GM18526 (cell line): ENCODE data around the gene CHD6.

Experiments used
- POLR2A ChIP-seq: IDR thresholded peaks from 3 replicates; pipeline ENCODE4 v1.6.1; 2011; ENCODE audit not compliant: insufficient read length; ENCODE audit errors: extremely low read depth

Gene CHD6

GRCh38 chr20:41425180-41425884, 192.8 kb downstream of the CHD6 start:
- TF ChIP-seq POLR2A, result no peak

GRCh38 chr20:41424546-41424945, 193.6 kb downstream of the CHD6 start:
- no peak for TF ChIP-seq POLR2A

- no peak for TF ChIP-seq POLR2A
These were observed 194.2 kb downstream of the CHD6 start for GRCh38 chr20:41424011-41424410.

GRCh38 chr20:41422953-41423352, 195.2 kb downstream of the CHD6 start:
- no peak for TF ChIP-seq POLR2A

GRCh38 chr20:41418739-41419293, 199.4 kb downstream of the CHD6 start:
- TF ChIP-seq POLR2A, result no peak

GRCh38 chr20:41418031-41418430, 200.1 kb downstream of the CHD6 start:
- TF ChIP-seq POLR2A, result no peak

GRCh38 chr20:41415191-41415590, 203.0 kb downstream of the CHD6 start:
- no peak for TF ChIP-seq POLR2A

- no peak for TF ChIP-seq POLR2A
These were observed 205.0 kb downstream of the CHD6 start for GRCh38 chr20:41413169-41413568.

GRCh38 chr20:41412324-41413120, 205.7 kb downstream of the CHD6 start:
- TF ChIP-seq POLR2A, result no peak

GRCh38 chr20:41411391-41411847, 206.8 kb downstream of the CHD6 start:
- TF ChIP-seq POLR2A, result no peak

- no peak for TF ChIP-seq POLR2A
These were observed 209.2 kb downstream of the CHD6 start for GRCh38 chr20:41408986-41409385.

GRCh38 chr20:41408156-41408794, 209.9 kb downstream of the CHD6 start:
- TF ChIP-seq POLR2A, result no peak

- TF ChIP-seq POLR2A, result no peak
These were observed 210.6 kb downstream of the CHD6 start for GRCh38 chr20:41407607-41408006.

- no peak for TF ChIP-seq POLR2A
These were observed 211.2 kb downstream of the CHD6 start for GRCh38 chr20:41406896-41407444.

- no peak for TF ChIP-seq POLR2A
These were observed 211.8 kb downstream of the CHD6 start for GRCh38 chr20:41406353-41406752.
